ENCODE measurements around the gene NUTM1.

Gene NUTM1

GRCh38 chr15:34325368-34325767 is 17.7 kb upstream of the NUTM1 start:
- no peaks in the 10 kb centered on the region for H3K36me3 ChIP-seq (ENCODE audit: control insufficient read depth, insufficient read depth, low read length)
- no peak overlapping the region for H3K9ac ChIP-seq (ENCODE audit: low read depth, low read length)
- H3K27me3 ChIP-seq (ENCODE audit: control insufficient read depth, insufficient read depth, low read length) = no peaks in the 10 kb centered on the region
- H3K4me3 ChIP-seq (ENCODE audit: low read depth, low read length) = no peak overlapping the region
- no peaks in the 10 kb centered on the region for H3K4me1 ChIP-seq (ENCODE audit: control insufficient read depth, insufficient read depth, low read length)
- no peaks in the 10 kb centered on the region for H3K9me3 ChIP-seq (ENCODE audit: control insufficient read depth, insufficient read depth, low read length)

DNA sequence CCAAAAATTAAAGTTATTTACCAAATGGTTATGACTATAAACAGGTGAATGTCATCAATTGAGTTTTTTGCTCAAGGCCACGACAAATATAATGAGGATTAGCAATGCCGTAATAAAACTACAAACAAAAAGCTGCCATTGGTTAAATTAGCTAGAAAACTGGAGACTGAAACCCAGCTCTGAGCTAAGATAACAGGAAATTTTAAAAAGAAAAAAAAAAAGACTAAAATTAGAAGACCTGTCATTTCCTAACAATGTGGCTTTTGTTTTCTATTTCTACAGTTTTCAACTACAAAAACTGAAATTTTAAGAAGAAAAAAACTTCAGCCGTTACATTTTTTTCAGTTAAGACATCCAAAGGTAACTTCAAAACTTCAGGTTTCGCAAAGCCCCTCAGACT is 15.2 kb upstream of the NUTM1 start:
- H3K4me1 ChIP-seq (ENCODE audit: control insufficient read depth, insufficient read depth, low read length) = no peaks in the 10 kb centered on the region

DNA sequence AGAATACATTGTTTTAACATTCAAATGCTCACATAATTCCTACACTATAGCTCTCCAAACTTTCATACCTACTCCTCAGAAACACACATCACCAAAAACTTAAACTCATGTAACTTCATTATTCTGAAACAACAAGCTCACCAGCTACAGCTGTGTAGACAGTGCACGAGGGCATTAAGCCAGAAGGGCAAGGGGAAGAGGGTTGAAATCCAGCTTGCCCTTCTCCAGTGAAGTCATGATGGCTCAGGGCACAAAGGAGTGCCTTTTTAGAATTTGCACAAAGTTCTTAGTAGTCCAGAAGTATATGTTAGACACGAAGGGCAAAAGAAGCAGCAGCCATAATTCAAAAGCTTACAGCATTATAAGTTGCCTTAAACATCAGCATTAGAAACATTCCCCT is 14.1 kb upstream of the NUTM1 start:
- Histone ChIP-seq H3K9me3 (ENCODE audit: control insufficient read depth, insufficient read depth, low read length) (no peaks in the 10 kb centered on the region), H3K4me1 (ENCODE audit: control insufficient read depth, insufficient read depth, low read length) (no peaks in the 10 kb centered on the region), H3K36me3 (ENCODE audit: control insufficient read depth, insufficient read depth, low read length) (no peaks in the 10 kb centered on the region), H3K27me3 (ENCODE audit: control insufficient read depth, insufficient read depth, low read length) (no peaks in the 10 kb centered on the region), H3K4me3 (ENCODE audit: low read depth, low read length) (no peak overlapping the region), H3K9ac (ENCODE audit: low read depth, low read length) (no peak overlapping the region)

More for the DNA sequence above, 15.2 kb upstream of the NUTM1 start:
- H3K27me3 ChIP-seq (ENCODE audit: control insufficient read depth, insufficient read depth, low read length) = no peaks in the 10 kb centered on the region
- no peaks in the 10 kb centered on the region for H3K9me3 ChIP-seq (ENCODE audit: control insufficient read depth, insufficient read depth, low read length)
- no peak overlapping the region for H3K4me3 ChIP-seq (ENCODE audit: low read depth, low read length)
- no peaks in the 10 kb centered on the region for H3K36me3 ChIP-seq (ENCODE audit: control insufficient read depth, insufficient read depth, low read length)
- H3K9ac ChIP-seq (ENCODE audit: low read depth, low read length) = no peak overlapping the region

- no peaks in the 10 kb centered on the region for H3K4me1 ChIP-seq (ENCODE audit: control insufficient read depth, insufficient read depth, low read length)
- no peaks in the 10 kb centered on the region for H3K9me3 ChIP-seq (ENCODE audit: control insufficient read depth, insufficient read depth, low read length)
- H3K36me3 ChIP-seq (ENCODE audit: control insufficient read depth, insufficient read depth, low read length) = no peaks in the 10 kb centered on the region
- H3K4me3 ChIP-seq (ENCODE audit: low read depth, low read length) = no peak overlapping the region
- no peak overlapping the region for H3K9ac ChIP-seq (ENCODE audit: low read depth, low read length)
- no peaks in the 10 kb centered on the region for H3K27me3 ChIP-seq (ENCODE audit: control insufficient read depth, insufficient read depth, low read length)
These were observed 12.8 kb upstream of the NUTM1 start for GRCh38 chr15:34330279-34330678.

GRCh38 chr15:34331809-34332208 is 11.3 kb upstream of the NUTM1 start:
- no peaks in the 10 kb centered on the region for H3K36me3 ChIP-seq (ENCODE audit: control insufficient read depth, insufficient read depth, low read length)
- H3K4me3 ChIP-seq (ENCODE audit: low read depth, low read length) = no peak overlapping the region
- no peak overlapping the region for H3K9ac ChIP-seq (ENCODE audit: low read depth, low read length)
- H3K4me1 ChIP-seq (ENCODE audit: control insufficient read depth, insufficient read depth, low read length) = no peaks in the 10 kb centered on the region
- no peaks in the 10 kb centered on the region for H3K9me3 ChIP-seq (ENCODE audit: control insufficient read depth, insufficient read depth, low read length)
- H3K27me3 ChIP-seq (ENCODE audit: control insufficient read depth, insufficient read depth, low read length) = no peaks in the 10 kb centered on the region

DNA sequence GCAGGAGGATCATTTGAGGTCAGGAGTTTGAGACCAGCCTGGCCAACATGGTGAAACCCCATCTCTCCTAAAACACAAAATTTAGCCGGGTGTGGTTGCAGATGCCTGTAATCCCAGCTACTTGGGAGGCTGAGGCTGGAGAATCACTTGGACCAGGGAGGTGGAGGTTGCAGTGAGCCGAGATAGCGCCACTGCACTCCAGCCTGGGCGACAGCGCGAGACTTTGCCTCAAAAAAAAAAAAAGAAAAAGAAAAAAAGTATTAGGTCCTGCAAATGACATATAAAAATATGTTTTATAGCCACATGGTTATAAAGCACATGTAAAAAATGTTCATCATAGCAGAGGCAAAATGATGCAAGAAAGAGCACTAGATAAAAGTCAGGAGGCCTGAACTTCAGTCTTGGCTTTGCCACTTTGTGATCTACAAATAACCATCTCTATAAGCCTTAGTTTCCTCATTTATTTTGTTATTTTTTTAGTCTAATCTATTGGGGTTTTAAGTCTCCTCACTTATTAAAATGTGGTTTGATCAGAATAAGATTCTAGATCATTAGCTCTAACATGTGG is 10.5 kb upstream of the NUTM1 start:
- no peaks in the 10 kb centered on the region for H3K36me3 ChIP-seq (ENCODE audit: control insufficient read depth, insufficient read depth, low read length)
- H3K4me1 ChIP-seq (ENCODE audit: control insufficient read depth, insufficient read depth, low read length) = peaks cover 2% of the 10 kb centered on the region
- no peak overlapping the region for H3K9ac ChIP-seq (ENCODE audit: low read depth, low read length)
- no peak overlapping the region for H3K4me3 ChIP-seq (ENCODE audit: low read depth, low read length)
- no peaks in the 10 kb centered on the region for H3K27me3 ChIP-seq (ENCODE audit: control insufficient read depth, insufficient read depth, low read length)
- H3K9me3 ChIP-seq (ENCODE audit: control insufficient read depth, insufficient read depth, low read length) = no peaks in the 10 kb centered on the region

DNA sequence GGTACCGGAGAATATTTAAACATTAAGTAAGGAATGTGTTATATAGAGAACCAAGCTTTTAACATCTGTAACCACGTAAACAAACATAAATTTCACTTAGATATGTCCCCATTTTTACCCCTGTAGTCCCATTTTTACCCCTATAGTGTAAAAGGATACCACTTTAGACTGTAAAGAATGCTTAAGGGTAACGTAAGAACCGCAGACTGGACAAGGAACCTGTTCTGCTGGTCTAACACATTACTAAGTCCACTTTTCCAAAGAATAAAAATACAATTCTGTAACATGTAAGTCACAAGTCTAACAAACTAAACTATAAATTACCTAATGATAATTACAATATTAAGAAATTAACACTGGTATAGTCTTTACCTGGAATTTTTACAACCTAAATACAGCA is 8.4 kb upstream of the NUTM1 start:
- Histone ChIP-seq H3K27me3 (ENCODE audit: control insufficient read depth, insufficient read depth, low read length) (no peaks in the 10 kb centered on the region), H3K4me3 (ENCODE audit: low read depth, low read length) (no peak overlapping the region), H3K9me3 (ENCODE audit: control insufficient read depth, insufficient read depth, low read length) (no peaks in the 10 kb centered on the region), H3K4me1 (ENCODE audit: control insufficient read depth, insufficient read depth, low read length) (peaks cover 2% of the 10 kb centered on the region), H3K9ac (ENCODE audit: low read depth, low read length) (no peak overlapping the region), H3K36me3 (ENCODE audit: control insufficient read depth, insufficient read depth, low read length) (no peaks in the 10 kb centered on the region)

DNA sequence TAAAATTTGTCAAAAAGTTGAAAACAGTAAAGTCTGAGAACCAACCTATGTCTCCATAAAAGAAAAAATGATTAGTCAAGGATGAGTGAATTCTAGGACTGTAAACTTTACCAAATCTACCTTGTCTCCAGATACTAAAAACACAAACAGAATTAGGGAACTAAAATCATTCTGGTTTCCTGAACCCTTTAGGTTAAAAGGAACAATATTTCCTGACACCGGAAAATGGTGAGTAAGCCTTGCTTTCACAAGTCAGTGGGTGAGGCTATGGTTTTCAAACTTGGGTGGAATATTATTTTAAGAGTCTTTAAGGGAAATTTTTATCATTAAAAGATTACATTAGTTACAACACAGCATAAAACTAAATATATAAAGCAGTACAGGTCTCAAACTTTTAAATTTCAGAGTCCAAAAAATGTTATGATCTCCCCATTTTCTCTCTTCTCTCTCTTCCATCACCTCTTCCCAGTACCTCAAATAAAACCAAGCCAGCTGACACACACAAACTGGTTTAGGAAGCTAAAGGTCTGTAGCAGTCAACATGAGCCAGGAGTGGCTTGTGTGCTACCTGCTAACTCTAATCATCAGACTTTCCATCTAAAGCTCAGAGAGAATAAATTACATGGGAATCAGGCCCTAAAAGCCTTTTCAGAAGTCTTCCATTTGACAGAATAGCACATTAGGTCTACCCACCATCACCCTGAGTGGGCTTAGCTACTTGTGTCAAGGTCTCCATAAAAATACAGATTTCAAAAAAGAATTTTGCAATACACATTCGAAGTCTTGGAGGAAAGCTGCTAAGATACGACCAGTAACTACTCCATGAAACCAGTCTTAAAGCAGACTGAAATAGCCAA is 7.7 kb upstream of the NUTM1 start:
- H3K36me3 ChIP-seq (ENCODE audit: control insufficient read depth, insufficient read depth, low read length) = no peaks in the 10 kb centered on the region
- H3K27me3 ChIP-seq (ENCODE audit: control insufficient read depth, insufficient read depth, low read length) = no peaks in the 10 kb centered on the region
- no peaks in the 10 kb centered on the region for H3K9me3 ChIP-seq (ENCODE audit: control insufficient read depth, insufficient read depth, low read length)
- H3K4me1 ChIP-seq (ENCODE audit: control insufficient read depth, insufficient read depth, low read length) = peaks cover 2% of the 10 kb centered on the region
- no peak overlapping the region for H3K4me3 ChIP-seq (ENCODE audit: low read depth, low read length)
- no peak overlapping the region for H3K9ac ChIP-seq (ENCODE audit: low read depth, low read length)

DNA sequence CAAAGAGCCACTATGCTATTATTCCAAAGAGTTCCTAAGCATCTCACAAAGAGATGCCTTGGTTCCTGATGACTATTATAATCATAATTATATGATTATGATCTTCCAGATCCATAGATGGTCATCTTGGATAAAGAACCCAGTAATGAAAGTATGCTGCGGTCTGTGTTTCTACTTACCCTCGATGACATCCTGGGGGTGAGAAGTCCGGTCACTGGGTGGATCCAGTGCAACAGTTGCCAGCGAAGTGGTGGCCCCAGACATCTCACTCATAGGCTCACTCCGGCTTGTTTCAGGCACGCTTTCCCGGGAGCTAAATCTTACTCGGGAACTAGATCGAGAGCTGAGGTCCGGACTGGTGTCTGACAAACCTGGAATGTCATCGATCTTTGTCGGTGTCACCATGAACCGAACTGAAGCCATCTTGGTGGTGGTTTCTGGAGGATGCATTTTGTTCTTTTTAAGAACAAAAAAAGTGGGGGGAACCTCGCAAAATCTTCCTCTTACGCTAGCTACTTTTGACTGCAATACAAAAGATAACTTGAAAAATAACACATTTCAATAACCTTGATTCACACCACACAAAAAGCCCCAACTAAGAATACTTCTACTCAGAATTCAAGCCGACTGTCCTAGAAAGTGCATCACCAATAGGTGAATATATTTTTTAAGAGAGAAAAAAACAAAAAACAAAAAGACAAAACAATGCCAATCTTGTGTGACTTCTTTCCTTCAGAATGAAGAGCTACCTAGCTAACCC is 6.7 kb upstream of the NUTM1 start:
- Histone ChIP-seq H3K27me3 (ENCODE audit: control insufficient read depth, insufficient read depth, low read length) (no peaks in the 10 kb centered on the region), H3K9me3 (ENCODE audit: control insufficient read depth, insufficient read depth, low read length) (no peaks in the 10 kb centered on the region), H3K36me3 (ENCODE audit: control insufficient read depth, insufficient read depth, low read length) (peaks cover 1% of the 10 kb centered on the region), H3K9ac (ENCODE audit: low read depth, low read length) (no peak overlapping the region), H3K4me1 (ENCODE audit: control insufficient read depth, insufficient read depth, low read length) (peaks cover 2% of the 10 kb centered on the region), H3K4me3 (ENCODE audit: low read depth, low read length) (peak overlapping the region; percentile 79)

- no peaks in the 10 kb centered on the region for H3K27me3 ChIP-seq (ENCODE audit: control insufficient read depth, insufficient read depth, low read length)
- H3K9me3 ChIP-seq (ENCODE audit: control insufficient read depth, insufficient read depth, low read length) = no peaks in the 10 kb centered on the region
- H3K9ac ChIP-seq (ENCODE audit: low read depth, low read length) = no peak overlapping the region
- peak overlapping the region; percentile 79 for H3K4me3 ChIP-seq (ENCODE audit: low read depth, low read length)
- H3K36me3 ChIP-seq (ENCODE audit: control insufficient read depth, insufficient read depth, low read length) = peaks cover 4% of the 10 kb centered on the region
- H3K4me1 ChIP-seq (ENCODE audit: control insufficient read depth, insufficient read depth, low read length) = peaks cover 2% of the 10 kb centered on the region
These were observed 6.0 kb upstream of the NUTM1 start for GRCh38 chr15:34336991-34337556.

- Histone ChIP-seq H3K4me3 (ENCODE audit: low read depth, low read length) (peak within 1 kb of the TSS; percentile 79), H3K9ac (ENCODE audit: low read depth, low read length) (peak within 1 kb of the TSS; percentile 37), H3K27me3 (ENCODE audit: control insufficient read depth, insufficient read depth, low read length) (no peaks in the 10 kb centered on the region), H3K36me3 (ENCODE audit: control insufficient read depth, insufficient read depth, low read length) (peaks cover 4% of the 10 kb centered on the region), H3K4me1 (ENCODE audit: control insufficient read depth, insufficient read depth, low read length) (peaks cover 2% of the 10 kb centered on the region), H3K9me3 (ENCODE audit: control insufficient read depth, insufficient read depth, low read length) (no peaks in the 10 kb centered on the region)
These were observed 5.4 kb upstream of the NUTM1 start, which contains the start of gene SLC12A6 for GRCh38 chr15:34337557-34338306. Gene SLC12A6 (minus strand): TSS chr15:34337781. CDS start chr15:34336680, 1,101 bp downstream.

All from iPS-15b (cell line).